ENCODE results near the gene ZNF808.
"Not testable (repeated sequence)": the region's sequence is repeated elsewhere in the genome, so short reads cannot be mapped to it uniquely, and the experiment has no call there.

ZNF808 gene

DNA sequence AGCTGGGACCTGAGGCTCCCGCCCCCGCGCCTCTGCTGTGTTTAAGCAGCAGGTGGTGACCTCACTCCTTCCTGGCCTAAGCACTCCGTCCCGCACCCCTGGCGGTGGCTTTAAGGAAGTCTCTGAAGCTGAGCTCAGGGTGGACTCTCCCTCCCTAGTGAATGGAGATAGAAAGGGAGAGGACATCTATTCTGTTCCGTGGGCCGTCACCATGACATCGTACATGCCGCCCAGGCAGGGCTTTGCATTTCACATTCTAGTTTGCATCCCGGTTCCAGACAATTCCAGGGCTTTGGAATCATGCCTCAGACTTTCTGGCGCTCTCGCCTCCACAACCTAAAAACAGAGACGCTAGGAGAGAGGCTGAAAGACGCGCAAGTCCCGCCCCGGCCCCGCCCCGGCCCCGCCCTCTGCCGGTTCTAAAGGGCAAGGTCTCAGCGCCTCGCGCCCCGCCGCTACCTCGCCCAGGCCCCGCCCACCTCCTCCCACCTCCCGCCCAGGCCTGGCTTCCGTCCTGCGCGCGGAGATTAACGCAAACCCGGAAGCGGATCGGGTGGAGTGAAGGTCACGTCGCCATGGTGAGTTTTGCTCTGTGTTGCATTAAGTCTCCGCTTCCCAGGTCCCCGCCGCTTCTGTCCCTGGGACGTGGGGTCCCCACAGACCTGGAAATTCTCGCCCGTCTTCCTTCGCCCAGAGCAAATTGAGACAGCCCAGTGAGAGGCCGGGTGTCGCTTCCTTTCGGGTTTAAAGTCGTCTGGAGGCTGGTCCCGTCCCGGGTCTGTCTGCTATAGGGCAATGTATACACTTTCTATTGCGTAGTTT is at the start of gene ZNF808:
Gene ZNF808, plus strand, starts transcription at position 535 of the 822 bp plus-strand sequence. CDS start 15,617 bp downstream, outside the sequence.
- peak; percentile 97 for DNase-seq (ENCODE audit: low read depth, low spot score)

DNA sequence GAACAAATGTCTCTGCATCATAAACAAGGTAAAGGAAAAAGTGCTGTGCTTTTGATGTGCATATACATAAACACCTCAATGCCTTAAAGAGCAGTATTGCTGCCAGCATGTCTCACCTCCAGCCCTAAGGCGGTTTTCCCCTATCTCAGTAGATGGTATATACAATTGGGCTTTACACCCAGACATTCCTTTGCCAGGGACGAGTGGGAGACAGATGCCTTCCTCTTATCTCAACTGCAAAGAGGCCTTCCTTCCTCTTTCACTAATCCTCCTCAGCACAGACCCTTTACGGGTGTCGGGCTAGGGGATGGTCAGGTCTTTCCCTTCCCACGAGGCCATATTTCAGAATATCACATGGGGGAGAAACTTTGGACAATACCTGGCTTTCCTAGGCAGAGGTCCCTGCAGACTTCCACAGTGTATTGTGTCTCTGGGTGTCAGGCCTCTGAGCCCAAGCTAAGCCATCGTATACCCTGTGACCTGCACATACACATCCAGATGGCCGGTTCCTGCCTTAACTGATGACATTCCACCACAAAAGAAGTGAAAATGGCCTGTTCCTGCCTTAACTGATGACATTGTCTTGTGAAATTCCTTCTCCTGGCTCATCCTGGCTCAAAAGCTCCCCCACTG is 43.2 kb upstream of the ZNF808 start:
- DNase-seq (ENCODE audit: low read depth, low spot score) = not testable (repeated sequence)

DNA sequence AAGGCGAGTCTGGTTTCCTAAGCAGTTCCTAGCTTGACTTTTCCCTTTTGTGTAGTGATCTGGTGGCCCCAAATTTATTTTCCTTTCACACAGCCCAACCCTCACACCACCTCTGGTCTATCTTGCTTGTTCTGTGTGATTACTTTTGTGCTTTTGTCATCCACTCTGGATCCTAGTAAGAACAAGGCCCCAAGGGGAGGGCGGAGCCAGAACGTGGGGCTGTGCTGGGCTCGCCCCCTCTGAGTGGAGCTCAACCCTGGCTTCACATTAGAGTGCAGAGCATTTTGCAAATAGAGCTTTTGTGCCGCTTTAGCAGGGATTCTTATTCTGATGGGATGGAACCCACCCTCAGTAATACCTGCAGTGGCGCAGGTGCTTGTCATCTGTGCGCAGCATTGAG is 42.4 kb upstream of the ZNF808 start:
- not testable (repeated sequence) for DNase-seq (ENCODE audit: low read depth, low spot score)

DNA sequence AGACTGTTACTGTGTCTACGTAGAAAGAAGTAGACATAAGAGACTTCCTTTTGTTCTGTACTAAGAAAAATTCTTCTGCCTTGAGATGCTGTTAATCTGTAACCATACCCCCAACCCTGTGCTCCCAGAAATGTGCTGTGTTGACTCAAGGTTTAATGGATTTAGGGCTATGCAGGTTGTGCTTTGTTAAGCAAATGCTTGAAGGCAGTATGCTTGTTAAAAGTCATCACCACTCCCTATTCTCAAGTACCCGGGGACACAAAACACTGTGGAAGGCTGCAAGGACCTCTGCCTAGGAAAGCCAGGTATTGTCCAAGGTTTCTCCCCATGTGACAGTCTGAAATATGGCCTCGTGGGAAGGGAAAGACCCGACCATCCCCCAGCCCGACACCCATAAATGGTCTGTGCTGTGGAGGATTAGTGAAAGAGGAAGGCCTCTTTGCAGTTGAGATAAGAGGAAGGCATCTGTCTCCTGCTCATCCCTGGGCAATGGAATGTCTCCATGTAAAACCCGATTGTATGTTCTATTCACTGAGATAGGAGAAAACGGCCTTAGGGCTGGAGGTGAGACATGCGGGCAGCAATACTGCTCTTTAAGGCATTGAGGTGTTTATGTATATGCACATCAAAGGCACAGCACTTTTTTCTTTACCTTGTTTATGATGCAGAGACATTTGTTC is 41.8 kb upstream of the ZNF808 start:
- DNase-seq (ENCODE audit: low read depth, low spot score) = not testable (repeated sequence)

DNA sequence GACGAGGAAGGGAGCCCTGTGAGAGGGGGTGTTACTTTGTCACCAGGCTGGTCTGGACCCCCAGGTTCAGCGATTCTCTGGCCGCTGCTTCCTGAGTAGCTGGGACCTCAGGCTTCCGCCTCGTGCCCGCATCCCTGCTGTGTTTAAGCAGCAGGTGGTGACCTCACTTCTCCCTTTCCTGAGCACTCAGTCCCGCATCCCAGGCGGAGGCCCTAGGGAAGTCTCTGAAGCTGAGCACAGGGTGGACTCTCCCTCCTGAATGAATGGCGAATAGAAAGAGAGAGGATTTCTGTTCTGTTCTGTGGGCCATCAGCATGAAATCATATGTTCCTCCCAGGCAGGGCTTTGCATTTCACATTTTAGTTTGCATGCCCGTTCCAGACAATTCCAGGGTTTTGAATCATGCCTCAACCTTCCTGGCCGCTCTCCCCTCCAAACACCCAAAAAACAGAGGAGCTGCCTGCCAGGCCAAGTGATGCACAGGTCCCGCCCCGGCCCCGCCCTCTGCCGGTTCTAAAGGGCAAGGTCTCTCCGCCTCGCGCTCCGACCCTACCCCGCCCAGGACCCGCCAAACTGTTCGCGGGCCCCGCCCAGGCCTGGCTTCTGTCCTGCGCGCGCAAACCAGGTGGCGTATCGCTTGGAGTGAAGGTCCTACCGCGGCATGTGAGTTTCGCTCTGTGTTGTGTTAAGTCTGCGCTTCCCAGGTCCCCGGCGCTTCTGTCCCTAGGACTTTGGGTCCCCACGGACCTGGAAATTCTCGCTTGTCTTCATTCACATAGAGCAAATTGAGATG is 35.1 kb upstream of the ZNF808 start:
- no peak for DNase-seq (ENCODE audit: low read depth, low spot score)

DNA sequence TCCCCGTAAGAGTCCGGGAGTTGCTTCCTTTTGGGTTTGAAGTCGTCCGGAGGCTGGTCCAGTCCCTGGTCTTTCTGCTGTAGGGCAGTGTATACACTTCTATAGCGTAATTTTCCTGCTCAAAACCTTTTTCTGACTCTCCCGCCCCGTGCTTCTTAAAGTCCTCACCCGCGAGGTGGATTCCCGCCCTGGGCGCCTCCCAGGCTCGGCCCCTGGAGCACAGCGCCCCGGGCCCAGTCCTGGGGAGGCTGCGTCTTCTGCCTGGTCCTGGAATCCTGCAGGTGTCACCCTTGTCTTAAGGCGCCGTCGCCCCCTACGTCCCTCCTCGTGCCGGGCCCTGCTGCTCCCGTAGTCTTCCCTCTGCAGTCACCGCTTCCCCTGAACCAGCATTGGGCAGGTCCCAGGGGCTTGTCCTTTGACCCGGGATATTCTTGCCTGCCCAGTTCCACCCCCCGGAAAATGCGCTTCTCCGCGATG is 34.4 kb upstream of the ZNF808 start:
- DNase-seq (ENCODE audit: low read depth, low spot score) = no peak

DNA sequence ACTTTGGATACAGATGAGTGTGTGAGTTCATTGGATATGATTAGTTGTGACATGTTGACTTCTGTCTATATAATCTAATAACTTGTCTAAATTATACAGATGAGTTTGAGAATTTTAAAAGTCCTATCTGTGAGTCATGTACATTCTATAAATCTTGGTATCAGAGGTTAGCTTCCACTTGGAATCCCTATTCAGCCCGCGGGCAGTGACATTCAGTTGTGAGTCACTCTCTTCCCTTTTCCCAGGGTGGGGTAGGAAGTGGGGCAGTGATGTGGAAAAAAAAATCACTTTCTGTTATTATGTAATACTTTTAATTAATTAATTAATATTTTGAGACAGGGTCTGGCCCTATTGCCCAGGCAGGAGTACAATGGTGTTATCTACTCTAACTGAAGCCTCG is 33.0 kb upstream of the ZNF808 start:
- DNase-seq (ENCODE audit: low read depth, low spot score) = no peak

DNA sequence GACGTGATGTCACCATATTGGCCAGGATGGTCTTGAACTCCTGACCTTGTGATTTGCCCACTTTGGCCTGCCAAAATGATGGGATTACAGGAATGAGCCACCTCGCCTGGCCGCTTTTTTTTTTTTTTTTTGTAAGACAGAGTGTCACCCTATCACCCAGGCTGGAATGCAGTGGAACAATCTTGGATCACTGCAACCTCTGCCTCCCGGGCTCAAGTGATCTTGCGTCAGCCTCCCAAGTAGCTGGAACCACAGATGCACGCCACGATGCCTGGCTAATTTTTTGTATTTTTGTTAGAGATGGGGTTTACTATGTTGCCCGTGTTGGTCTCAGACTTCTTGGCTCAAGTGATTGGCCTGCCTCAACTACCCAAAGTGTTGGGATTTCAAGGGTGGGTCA is 28.9 kb upstream of the ZNF808 start:
- no peak for DNase-seq (ENCODE audit: low read depth, low spot score)

DNA sequence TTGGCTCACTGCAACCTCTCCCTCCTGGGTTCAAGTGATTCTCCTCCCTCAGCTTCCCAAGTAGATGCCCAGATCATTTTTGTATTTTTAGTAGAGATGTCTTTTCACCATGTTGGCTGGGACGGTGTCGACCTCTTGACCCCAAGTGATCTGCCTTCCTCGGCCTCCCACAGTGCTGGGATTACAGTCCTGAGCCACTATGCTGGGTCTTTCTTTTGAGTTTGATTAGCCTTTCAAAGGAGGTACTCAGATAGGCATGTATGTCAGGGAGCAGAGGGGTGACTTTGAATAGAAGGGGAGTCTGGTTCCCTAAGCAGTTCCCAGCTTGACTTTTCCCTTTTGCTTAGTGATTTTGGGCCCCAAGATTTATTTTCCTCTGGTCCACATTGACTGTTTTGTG is 27.0 kb upstream of the ZNF808 start:
- not testable (repeated sequence) for DNase-seq (ENCODE audit: low read depth, low spot score)

DNA sequence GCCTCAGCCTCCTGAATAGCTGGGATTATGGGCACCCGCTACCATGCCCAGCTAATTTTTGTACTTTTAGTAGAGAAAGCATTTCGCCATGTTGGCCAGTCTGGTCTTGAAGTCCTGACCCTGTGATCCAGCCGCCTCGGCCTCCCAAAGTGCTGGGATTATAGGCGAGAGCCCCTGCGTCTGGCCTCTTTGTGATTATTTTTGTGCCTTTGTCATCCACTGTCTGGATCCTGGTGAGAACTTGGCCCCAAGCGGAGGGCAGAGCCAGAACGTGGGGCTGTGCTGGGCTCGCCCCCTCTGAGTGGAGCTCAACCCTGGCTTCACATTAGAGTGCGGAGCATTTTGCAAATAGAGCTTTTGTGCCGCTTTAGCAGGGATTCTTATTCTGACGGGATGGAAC is 26.5 kb upstream of the ZNF808 start:
- not testable (repeated sequence) for DNase-seq (ENCODE audit: low read depth, low spot score)

DNA sequence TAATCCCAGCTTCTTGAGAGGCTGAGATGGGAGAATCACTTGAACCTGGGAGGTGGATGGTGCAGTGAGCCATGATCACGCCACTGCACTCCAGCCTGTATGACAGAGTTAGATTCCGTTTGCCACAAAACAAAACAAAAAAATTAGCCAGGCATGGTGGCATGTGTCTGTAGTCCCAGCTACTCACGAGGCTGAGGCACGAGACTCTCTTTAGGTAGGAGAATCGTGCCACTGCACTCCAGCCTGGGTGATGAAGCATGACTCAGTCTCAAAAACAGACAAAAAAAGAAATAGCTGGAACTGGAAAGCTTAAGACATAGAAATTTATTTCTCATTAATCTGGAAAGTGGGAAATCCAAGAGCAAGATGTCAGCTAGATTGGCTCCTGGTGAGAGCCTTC is 20.2 kb upstream of the ZNF808 start:
- DNase-seq (ENCODE audit: low read depth, low spot score) = no peak

DNA sequence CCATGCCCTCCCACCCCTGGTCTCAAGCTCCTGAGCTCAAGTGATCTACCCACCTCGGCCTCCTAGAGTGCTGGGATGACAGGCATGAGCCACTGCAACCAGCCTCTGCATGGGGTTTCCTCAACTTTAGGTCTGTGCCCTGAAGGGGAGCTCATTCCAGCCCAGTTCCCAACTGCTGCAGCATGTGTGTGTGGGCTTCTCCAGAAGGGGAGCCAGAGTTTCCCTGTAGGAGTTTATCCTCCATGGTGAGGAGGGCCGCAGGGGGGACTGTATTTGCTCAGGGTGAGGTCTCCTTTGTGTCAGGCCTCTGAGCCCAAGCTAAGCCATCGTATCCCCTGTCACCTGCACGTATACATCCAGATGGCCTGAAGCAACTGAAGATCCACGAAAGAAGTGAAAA is 11.3 kb upstream of the ZNF808 start:
- DNase-seq (ENCODE audit: low read depth, low spot score) = no peak

DNA sequence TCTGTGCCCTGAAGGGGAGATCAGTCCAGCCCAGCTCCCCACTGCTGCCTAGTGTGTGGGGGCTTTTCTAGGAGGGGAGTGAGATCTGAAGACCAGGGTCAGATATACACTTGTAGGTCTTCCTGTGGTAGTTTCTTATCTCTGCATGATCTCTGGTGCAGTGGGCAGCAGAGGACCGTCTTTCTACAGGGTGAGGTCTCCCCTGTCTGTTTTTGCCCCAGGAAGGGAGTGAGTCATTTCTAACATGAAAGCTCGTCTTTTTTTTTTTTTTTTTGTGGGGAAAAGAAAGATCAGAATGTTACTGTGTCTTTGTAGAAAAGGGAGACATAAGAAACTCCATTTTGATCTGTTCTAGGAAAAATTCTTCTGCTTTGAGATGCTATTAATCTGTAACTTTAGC is 8.8 kb upstream of the ZNF808 start:
- no peak for DNase-seq (ENCODE audit: low read depth, low spot score)

DNA sequence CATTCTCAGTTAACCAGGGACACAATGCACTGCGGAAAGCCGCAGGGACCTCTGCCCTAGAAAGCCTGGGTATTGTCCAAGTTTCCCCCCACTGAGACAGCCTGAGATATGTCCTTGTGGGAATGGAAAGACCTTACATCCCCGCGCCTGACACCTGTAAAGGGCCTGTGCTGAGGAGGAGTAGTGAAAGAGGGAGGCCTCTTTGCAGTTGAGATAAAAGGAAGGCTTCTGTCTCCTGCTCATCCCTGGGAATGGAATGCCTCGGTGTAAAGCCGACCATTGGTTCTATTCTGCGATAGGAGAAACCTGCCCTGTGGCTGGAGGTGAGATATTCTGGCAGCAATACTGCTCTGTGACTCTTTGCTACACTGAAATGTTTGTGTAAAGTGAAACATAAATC is 8.3 kb upstream of the ZNF808 start:
- not testable (repeated sequence) for DNase-seq (ENCODE audit: low read depth, low spot score)

DNA sequence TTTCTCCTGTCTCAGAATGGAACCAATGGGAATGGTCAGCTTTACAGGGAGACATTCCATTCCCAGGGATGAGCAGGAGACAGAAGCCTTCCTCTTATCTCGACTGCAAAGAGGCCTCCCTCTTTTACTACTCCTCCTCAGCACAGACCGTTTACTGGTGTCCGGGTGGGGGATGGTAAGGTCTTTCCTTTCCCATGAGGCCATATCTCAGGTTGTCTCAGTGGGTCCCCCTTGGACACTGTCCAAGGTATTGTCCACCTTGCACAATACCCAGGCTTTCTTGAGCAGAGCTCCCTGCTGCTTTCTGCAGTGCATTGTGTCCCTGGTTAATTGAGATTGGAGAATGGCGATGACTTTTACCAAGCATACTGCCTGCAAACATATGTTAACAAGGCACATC is 7.5 kb upstream of the ZNF808 start:
- DNase-seq (ENCODE audit: low read depth, low spot score) = no peak

DNA sequence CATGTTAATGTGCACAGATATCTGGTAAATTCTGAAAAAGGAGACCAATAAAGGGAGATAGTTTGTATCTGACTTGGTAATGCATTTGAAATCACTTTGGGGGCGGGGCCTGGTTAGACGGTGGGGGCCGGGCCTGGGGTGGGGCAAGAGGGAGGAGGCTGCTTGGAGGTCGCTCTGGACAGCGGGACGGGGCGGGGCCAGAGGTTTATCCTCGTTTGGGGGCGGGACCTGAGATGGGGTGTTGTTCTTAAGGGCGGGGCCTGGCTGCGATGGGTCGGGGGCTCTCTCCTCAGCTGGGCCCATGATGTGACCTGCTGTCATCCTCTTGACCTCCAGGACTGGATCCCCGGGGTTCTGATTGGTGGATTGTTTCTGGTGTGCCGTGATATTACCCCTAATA is 4.9 kb upstream of the ZNF808 start:
- DNase-seq (ENCODE audit: low read depth, low spot score) = no peak

DNA sequence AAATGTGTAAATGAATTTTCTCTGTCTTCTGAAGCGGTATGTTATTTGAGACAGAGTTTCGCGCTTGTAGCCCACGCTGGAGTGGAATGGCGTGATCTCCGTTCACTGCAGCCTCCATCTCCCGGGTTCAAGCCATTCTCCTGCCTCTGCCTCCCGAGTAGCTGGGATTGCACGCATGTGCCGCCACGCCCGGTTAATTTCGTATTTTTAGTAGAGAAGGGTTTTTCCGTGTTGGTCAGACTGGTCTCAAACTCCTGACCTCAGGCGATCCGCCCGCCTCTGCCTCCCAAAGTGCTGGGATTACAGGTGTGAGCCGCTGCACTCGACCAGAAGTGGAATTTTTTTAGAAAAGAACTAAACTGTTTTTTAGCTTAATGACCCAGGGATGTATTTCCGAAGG is 3.4 kb upstream of the ZNF808 start:
- DNase-seq (ENCODE audit: low read depth, low spot score) = no peak

DNA sequence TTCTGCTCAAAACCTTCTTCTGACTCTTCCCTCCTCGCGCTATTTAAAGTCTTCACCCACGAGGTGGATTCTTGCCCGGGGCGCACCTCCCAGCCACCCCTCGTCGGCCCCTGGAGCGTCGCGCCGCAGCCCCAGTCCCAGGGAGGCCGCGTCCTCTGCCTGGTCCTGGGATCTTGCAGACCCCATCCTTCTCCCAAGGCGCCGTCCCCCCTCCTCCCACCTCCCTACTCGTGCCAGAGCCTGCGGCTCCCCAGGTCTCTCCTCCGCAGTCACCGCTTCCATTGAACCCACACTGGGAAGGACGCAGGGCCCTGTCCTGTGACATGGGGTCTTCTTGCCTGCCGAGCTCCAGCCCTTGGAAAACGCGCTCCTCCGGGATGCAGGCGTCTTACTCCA is 486 bp downstream of the ZNF808 start:
- DNase-seq (ENCODE audit: low read depth, low spot score) = no peak

DNA sequence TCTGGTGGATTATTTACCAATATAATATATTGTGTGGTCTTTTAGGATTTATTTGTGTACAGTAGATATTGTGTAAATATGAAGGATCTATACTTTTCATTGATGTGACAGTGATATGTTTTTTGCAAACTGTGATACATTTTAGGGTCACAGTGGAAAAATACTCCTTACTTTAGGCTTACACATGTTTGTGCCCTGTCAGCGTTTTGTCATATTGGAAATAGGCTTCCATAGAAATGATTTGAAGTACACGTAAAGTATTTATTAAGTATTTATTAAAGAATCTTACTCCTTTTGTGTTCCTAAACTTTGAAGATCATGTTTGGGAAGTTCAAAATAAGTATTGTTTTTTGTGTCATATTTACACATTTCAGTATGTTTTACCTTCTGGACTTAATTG is 5.0 kb downstream of the ZNF808 start:
- DNase-seq (ENCODE audit: low read depth, low spot score) = no peak

DNA sequence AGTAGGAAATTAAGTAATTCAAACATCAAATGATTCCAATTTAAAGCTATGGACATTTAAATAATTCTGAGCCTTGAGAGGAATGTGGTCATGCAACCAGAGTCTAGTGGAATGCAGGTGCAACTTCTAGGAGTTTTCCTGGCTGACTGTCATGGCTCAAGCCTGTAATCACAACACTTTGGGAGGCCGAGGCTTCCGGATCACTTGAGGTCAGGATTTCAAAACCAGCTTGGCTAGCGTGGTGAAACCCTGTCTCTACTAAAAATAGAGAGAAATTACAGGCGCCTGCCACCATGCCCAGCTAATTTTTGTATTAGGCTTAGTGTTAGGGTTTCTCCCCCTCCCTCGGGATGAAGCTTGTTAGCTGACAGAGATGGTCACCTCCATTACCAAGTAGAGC is 6.4 kb downstream of the ZNF808 start:
- DNase-seq (ENCODE audit: low read depth, low spot score) = no peak

DNA sequence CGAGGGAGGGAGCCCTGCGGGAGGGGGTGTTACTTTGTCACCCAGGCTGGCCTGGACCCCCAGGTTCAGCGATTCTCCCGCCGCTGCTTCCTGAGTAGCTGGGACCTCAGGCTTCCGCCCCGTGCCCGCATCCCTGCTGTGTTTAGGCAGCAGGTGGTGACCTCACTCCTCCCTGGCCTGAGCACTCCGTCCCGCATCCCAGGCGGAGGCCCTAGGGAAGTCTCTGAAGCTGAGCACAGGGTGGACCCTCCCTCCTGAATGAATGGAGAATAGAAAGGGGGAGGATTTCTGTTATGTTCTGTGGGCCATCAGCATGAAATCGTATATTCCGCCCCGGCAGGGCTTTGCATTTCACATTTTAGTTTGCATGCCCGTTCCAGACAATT is 7.9 kb downstream of the ZNF808 start:
- DNase-seq (ENCODE audit: low read depth, low spot score) = not testable (repeated sequence)
